Hypothalamus (tissue), 51 donors: ENCODE results near the gene EFCAB5.
"Not testable (repeated sequence)": the region's sequence is repeated elsewhere in the genome, so short reads cannot be mapped to it uniquely, and the experiment has no call there.

ENCODE experiments used
- DNase-seq, 51 donors: peaks; one replicate each; lab custom pipeline; 2025; lab: John Stamatoyannopoulos, UW

The EFCAB5 gene

GRCh38 chr17:29941334-29941733, at the start of gene EFCAB5:
EFCAB5 (plus strand) TSS chr17:29941634; CDS start chr17:29941797, 163 bp downstream.
- no peak for DNase-seq

DNA sequence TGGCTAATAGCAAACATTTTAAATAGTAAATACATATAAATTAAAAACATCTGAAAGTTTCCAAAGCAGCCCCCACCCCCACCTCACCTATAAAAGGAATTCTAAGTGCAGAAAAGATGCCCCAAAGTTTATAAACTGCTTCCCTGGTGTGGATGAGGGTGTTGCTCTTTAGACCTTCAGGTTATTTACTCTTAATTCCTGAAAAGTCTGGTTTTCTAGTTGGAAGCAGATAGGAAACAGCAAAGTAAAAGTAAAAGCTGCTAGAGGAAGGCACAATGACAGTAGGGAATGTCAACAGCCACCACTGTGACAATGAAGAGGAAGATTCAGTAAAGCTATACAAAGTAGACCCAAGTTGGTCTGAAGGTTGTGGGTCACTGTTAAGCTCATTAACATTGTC, 49.2 kb upstream of the EFCAB5 start:
- DNase-seq, result no peak

DNA sequence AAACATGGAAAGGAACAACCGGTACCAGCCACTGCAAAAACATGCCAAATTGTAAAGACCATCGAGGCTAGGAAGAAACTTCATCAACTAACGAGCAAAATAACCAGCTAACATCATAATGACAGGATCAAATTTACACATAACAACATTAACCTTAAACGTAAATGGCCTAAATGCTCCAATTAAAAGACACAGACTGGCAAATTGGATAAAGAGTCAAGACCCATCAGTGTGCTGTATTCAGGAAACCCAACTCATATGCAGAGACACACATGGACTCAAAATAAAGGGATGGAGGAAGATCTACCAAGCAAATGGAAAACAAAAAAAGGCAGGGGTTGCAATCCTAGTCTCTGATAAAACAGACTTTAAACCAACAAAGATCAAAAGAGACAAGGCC, 44.3 kb upstream of the EFCAB5 start:
- DNase-seq, result not testable (repeated sequence)

DNA sequence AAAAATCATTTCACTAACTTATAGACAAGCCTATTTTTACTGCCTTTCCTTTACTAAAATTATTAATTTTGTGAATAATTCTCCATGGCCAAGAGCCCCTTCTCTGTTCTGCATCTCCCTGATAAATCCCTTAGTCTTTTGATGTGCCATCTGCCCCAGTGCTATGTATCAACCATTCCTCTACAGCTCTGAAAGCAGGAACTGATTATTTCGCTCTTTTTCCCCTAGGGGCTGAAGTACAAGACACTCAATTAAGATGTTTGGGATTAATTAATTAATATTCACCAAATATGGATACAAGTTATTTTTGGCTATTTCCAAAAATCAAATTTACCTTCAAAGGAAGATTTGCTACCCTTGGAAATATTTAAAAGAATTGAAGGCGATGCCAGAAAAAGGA, 38.0 kb upstream of the EFCAB5 start:
- DNase-seq, result no peak

DNA sequence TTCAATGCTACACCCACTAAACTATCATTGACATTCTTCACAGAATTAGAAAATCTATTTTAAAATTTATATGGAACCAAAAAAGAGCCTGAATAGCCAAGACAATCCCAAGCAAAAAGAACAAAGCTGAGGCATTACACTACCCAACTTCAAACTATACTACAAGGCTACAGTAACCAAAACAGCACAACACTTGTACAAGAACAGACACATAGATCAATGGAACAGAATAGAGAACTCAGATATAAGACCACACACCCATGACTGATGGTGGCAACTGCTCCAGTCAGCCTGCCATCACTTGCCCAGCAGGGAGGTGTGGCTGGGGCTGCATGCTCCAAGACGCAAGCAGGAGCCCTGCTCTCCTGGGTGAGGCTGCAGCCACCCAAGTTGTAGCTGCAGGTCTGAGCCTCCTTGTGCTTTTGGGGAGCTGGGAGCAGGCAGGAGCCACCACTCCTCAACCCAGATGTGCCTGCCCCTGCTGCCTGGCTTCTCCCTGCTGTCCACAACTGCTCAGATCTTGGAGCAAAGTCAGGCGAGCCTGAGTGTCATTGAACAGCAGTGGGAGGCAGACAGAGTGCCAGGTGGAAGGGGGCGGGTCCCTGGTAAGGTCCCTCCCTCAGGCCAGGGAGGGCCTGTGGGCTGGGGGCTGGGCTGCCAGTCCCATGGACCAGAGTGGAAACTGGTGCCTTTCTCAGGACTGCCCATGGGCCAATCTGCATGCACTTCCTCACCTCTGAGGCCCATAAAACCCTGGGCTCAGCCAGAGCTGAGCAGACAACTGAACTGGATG, 36.2 kb upstream of the EFCAB5 start:
- no peak for DNase-seq

DNA sequence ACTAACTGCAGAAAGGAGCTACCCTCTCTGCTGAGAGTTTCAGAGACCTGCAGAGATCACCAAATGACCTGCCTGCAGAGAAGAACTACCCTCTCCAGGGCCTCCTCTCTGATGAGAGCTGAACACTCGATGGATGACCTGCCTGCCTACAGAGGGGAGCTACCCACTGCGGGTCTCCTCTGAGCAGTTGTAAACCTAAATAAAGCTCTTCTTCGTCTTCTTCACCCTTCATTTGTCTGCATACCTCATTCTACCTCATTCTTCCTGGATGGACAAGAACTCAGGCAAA, 35.6 kb upstream of the EFCAB5 start:
- DNase-seq, result no peak

GRCh38 chr17:29906969-29907368, 34.5 kb upstream of the EFCAB5 start:
- no peak for DNase-seq

DNA sequence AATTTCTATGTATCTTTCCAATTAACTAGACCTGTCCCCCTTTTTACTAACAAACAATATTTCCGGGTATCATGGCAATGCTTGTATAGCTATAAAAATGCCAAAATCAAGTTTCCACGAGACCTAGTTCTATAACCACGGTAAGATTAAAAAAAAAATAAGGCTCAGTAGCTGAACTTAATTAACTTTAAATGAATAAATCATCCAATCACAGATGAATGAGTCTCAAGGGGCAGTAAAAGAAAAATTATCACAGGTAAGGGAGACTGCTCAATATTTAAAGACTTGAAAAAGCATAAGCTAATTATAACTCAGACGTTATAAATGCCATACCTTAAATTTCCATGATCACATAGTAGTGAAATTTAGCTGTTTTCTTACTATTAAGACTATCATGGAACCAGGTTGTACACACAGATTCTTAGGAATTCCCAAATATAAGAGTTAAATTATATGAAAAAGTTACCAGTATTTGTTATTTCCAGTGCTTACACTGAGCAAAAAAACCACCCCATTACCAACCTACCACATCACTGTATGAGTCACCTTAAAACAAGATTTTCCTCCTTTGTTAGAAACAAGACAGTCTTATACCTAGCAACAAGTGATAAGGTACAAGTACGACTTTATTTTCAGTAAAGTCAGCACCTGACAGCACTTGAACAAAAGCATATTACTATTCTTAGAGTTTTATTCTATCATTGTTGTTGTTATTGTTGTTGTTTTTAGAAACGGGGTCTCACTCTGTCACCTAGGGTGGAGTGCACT, 32.0 kb upstream of the EFCAB5 start:
- no peak for DNase-seq

- no peak for DNase-seq
Measured at GRCh38 chr17:29911641-29912177, 29.7 kb upstream of the EFCAB5 start.

DNA sequence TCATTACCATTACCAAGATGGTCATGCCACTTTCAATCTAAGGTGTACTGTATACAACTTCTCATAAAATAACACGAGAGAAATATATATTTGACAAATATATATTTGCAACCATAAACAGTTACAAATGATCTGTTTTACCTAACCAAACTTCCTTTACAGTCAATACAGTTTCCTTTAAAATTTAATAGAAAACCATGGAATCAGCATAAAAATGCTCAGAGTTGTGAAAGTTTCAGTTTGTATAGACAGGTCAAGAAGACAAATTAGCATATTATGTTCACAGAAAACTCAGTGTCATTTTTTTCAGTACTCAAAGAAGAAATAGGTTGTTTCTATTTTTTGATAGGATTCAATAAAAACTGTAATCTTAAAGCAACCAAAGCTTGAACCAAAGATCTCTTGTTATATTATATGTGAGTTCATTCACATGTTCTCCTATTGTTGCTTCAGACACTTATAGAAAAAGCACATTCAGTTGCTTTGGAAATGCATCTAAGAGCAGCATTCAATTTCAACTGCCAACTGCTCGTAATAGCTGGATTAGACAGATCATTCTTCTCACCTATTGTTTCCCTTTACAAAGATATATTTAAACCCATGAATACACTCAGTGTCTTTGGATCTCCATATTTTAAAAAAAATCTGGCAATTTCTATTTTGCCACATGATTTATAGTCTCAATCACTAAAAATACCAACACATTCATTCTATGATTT, 26.5 kb upstream of the EFCAB5 start:
- no peak for DNase-seq

- DNase-seq, result no peak
Measured at GRCh38 chr17:29918016-29918415, 23.4 kb upstream of the EFCAB5 start.

- DNase-seq, result no peak
Measured at GRCh38 chr17:29918922-29919856, 22.2 kb upstream of the EFCAB5 start.

DNA sequence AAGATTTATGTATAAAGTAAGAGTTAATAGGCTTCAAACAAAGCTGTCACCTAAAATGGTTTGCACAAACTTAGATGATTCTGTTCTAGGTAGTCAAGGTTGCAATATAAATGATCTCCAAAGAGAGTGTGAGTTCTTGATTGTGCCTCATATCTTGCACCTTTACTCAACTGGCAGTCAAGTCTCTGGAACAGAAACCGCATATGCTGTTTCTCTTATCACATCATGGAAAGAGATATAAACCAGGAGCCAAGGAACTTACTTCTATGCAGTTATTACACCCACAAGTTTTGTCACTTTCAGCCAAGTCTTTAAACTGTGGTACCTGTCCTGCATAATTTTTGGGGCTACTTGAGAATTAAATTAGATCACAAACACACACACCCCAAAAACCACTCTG, 16.6 kb upstream of the EFCAB5 start:
- DNase-seq, result no peak

DNA sequence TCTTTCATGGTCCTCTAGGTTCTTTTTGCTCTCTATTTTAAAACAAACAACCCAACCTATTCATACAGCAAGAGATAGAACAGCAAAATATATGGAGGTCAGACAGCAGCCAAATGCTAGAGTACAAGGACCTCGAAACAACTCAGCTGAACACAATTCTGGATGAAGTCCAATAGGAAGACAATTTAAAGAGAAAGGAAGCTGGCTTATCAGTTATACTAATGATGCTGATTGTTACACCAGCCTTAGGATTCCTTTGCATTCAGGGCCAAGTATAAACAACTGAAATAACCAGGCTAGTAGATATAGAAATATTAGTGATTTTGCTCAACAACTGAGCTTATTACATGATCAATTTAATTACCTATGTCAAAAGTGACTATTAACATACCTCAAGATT, 13.9 kb upstream of the EFCAB5 start:
- no peak for DNase-seq

- peak in 17 of 51 donors; percentile 1 to 65 (median 15) for DNase-seq
Measured at GRCh38 chr17:29929006-29929532, 12.4 kb upstream of the EFCAB5 start.

DNA sequence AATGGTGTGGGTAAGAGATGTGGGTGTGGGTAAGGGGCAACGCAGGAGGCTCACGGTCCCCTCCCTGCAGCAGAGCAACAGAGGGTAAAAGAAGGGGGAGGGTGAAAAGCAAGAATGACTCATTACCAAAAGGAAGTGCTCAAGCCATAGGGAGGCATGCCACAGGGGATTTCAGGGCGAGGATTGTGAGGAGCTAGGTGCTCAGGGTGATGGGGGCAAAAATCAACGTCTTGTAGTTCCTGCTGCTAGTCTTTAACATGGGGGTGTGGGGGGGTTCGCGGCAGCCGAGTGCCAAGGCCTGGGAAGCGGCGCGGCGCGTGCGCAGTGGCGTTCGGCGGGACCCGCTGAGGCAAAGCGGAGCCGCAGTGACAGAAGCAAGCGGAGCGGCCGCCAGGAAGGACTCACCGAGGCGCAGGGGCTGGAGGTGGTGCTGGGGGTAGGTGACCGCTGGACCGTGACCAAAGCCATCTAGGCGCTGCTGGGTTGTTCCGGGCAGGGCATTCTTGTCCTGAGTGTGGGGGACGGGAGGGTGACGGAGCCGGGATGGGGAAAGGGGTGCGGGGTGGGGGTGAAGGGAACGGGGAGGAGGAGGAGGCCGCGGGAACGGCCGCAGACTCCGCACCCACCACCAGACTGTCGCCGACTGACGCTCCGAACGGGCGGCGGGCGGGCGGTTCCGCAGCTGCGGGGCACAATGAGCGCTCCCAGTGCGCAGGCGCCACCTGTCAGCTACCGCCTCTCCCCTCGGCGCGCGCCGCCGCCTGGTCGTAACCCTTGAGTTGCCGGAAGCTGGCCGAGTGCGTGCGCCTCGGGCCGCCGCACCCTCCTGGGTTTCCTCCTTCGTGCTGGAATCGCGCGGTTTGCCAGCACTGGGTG, 11.7 kb upstream of the EFCAB5 start, which contains the start of gene SSH2:
SSH2 (minus strand) TSS at position 696 of the 876 bp plus-strand sequence; CDS start at position 468, 228 bp downstream.
- peak; percentile 41 to 93 (median 79) for DNase-seq

- DNase-seq, result peak in 15 of 51 donors; percentile 5 to 90 (median 34)
Measured at GRCh38 chr17:29930409-29931010, 10.9 kb upstream of the EFCAB5 start.

GRCh38 chr17:29931231-29931932, 10.1 kb upstream of the EFCAB5 start:
- DNase-seq, result peak in 48 of 51 donors; percentile 6 to 92 (median 57)
